Duodenal mucosa (tissue), 2 donors: Measurements from ENCODE around the gene GRAMD1A.

Experiments used
- H3K27ac ChIP-seq: one replicate; pipeline ENCODE4 v1.7.0; 2013; ENCODE audit warnings: low read depth, low read length
- H3K27me3 ChIP-seq, 2 donors: one replicate each; pipeline ENCODE4 v1.7.0; 2013; ENCODE audit warnings: low read length in 2 of 2, control low read depth in 1 of 2; ENCODE audit not compliant: insufficient read depth in 2 of 2, control insufficient read depth in 1 of 2
- H3K36me3 ChIP-seq, 2 donors: one replicate each; pipeline ENCODE4 v1.7.0; 2013; ENCODE audit warnings: low read length in 2 of 2, control low read depth in 1 of 2; ENCODE audit not compliant: insufficient read depth in 2 of 2, control insufficient read depth in 1 of 2
- H3K4me1 ChIP-seq, 2 donors: one replicate each; pipeline ENCODE4 v1.7.0; 2013; ENCODE audit warnings: low read length in 2 of 2, control low read depth in 1 of 2; ENCODE audit not compliant: insufficient read depth in 2 of 2, control insufficient read depth in 1 of 2
- H3K4me3 ChIP-seq, 2 donors: one replicate each; pipeline ENCODE4 v1.7.0; 2013; ENCODE audit warnings: low read length in 2 of 2, low read depth in 1 of 2
- H3K9ac ChIP-seq, 2 donors: one replicate each; pipeline ENCODE4 v1.7.0; 2013; ENCODE audit warnings: low read length in 2 of 2, low read depth in 1 of 2
- H3K9me3 ChIP-seq, 2 donors: one replicate each; pipeline ENCODE4 v1.7.0; 2013; ENCODE audit warnings: low read length in 2 of 2, control low read depth in 1 of 2; ENCODE audit not compliant: control insufficient read depth in 1 of 2

Gene GRAMD1A

GRCh38 chr19:35019144-35019543, 19.0 kb downstream of the GRAMD1A start:
- no peaks in the 10 kb centered on the region for H3K9me3 ChIP-seq

GRCh38 chr19:35021016-35021415, 20.9 kb downstream of the GRAMD1A start:
- Histone ChIP-seq H3K9me3 (no peaks in the 10 kb centered on the region), H3K36me3 (peaks cover 46 to 86% of the 10 kb centered on the region in 2 donors), H3K27me3 (no peaks in the 10 kb centered on the region), H3K4me3 (no peak overlapping the region), H3K9ac (no peak overlapping the region), H3K4me1 (no peaks in the 10 kb centered on the region), H3K27ac (no peak overlapping the region)

More at GRCh38 chr19:35019144-35019543, 19.0 kb downstream of the GRAMD1A start:
- Histone ChIP-seq H3K4me3 (no peak overlapping the region), H3K27me3 (no peaks in the 10 kb centered on the region), H3K4me1 (peaks cover 0 to 5% of the 10 kb centered on the region in 2 donors), H3K9ac (no peak overlapping the region), H3K36me3 (peaks cover 47 to 82% of the 10 kb centered on the region in 2 donors), H3K27ac (no peak overlapping the region)

GRCh38 chr19:35021596-35021995, 21.5 kb downstream of the GRAMD1A start:
- Histone ChIP-seq H3K36me3 (peaks cover 45 to 88% of the 10 kb centered on the region in 2 donors), H3K4me3 (no peak overlapping the region)

GRCh38 chr19:35022460-35022859, 22.3 kb downstream of the GRAMD1A start:
- Histone ChIP-seq H3K4me3 (no peak overlapping the region), H3K4me1 (no peaks in the 10 kb centered on the region), H3K27ac (no peak overlapping the region), H3K27me3 (no peaks in the 10 kb centered on the region), H3K36me3 (peaks cover 48 to 90% of the 10 kb centered on the region in 2 donors), H3K9me3 (no peaks in the 10 kb centered on the region), H3K9ac (no peak overlapping the region)

More at GRCh38 chr19:35021596-35021995, 21.5 kb downstream of the GRAMD1A start:
- Histone ChIP-seq H3K9ac (no peak overlapping the region), H3K27ac (no peak overlapping the region), H3K4me1 (no peaks in the 10 kb centered on the region), H3K9me3 (no peaks in the 10 kb centered on the region), H3K27me3 (no peaks in the 10 kb centered on the region)

- Histone ChIP-seq H3K27me3 (no peaks in the 10 kb centered on the region), H3K4me3 (no peak overlapping the region), H3K4me1 (no peaks in the 10 kb centered on the region), H3K27ac (no peak overlapping the region), H3K36me3 (peaks cover 49 to 89% of the 10 kb centered on the region in 2 donors), H3K9ac (no peak overlapping the region), H3K9me3 (no peaks in the 10 kb centered on the region)
These were observed 23.3 kb downstream of the GRAMD1A start for GRCh38 chr19:35023428-35023827.

- no peak overlapping the region for H3K4me3 ChIP-seq
- H3K9ac ChIP-seq, result no peak overlapping the region
- no peaks in the 10 kb centered on the region for H3K27me3 ChIP-seq
- peaks cover 44 to 82% of the 10 kb centered on the region in 2 donors for H3K36me3 ChIP-seq
- no peaks in the 10 kb centered on the region for H3K9me3 ChIP-seq
- H3K4me1 ChIP-seq, result no peaks in the 10 kb centered on the region
- no peak overlapping the region for H3K27ac ChIP-seq
These were observed 24.0 kb downstream of the GRAMD1A start for GRCh38 chr19:35024095-35024494.

GRCh38 chr19:35025969-35026368, 25.8 kb downstream of the GRAMD1A start:
- Histone ChIP-seq H3K27ac (no peak overlapping the region), H3K9me3 (no peaks in the 10 kb centered on the region), H3K4me1 (peaks cover 3 to 5% of the 10 kb centered on the region in 2 donors), H3K9ac (no peak overlapping the region), H3K4me3 (no peak overlapping the region), H3K36me3 (peaks cover 36 to 63% of the 10 kb centered on the region in 2 donors), H3K27me3 (no peaks in the 10 kb centered on the region)

- Histone ChIP-seq H3K9me3 (no peaks in the 10 kb centered on the region), H3K27me3 (peaks cover 2 to 4% of the 10 kb centered on the region in 2 donors), H3K36me3 (peaks cover 32 to 59% of the 10 kb centered on the region in 2 donors), H3K4me3 (no peak overlapping the region), H3K27ac (no peak overlapping the region), H3K4me1 (peaks cover 3 to 5% of the 10 kb centered on the region in 2 donors), H3K9ac (no peak overlapping the region)
These were observed 26.3 kb downstream of the GRAMD1A start for GRCh38 chr19:35026418-35026817.

GRCh38 chr19:35027009-35027408, 26.9 kb downstream of the GRAMD1A start:
- H3K9me3 ChIP-seq, result no peaks in the 10 kb centered on the region
- no peak overlapping the region for H3K9ac ChIP-seq
- peaks cover 7 to 8% of the 10 kb centered on the region in 2 donors for H3K27me3 ChIP-seq
- peaks cover 3 to 5% of the 10 kb centered on the region in 2 donors for H3K4me1 ChIP-seq
- no peak overlapping the region for H3K27ac ChIP-seq
- peaks cover 28 to 53% of the 10 kb centered on the region in 2 donors for H3K36me3 ChIP-seq
- no peak overlapping the region for H3K4me3 ChIP-seq

GRCh38 chr19:35027851-35028599, 27.9 kb downstream of the GRAMD1A start:
- Histone ChIP-seq H3K27me3 (peaks cover 7 to 13% of the 10 kb centered on the region in 2 donors), H3K4me3 (no peak overlapping the region), H3K27ac (no peak overlapping the region), H3K9ac (no peak overlapping the region), H3K9me3 (no peaks in the 10 kb centered on the region), H3K4me1 (peaks cover 3 to 5% of the 10 kb centered on the region in 2 donors), H3K36me3 (peaks cover 22 to 44% of the 10 kb centered on the region in 2 donors)
